ENCODE results near the gene NCAPG2. TPM values are rescaled to one million over a fixed set of nuclear protein-coding genes. Genes with fewer than 3 reads are reported as not detected.

NCAPG2 gene
- total and polyA plus RNA-seq, 2 of the 13 experiments (the other 11 are each of a cell fraction or from before 2014, with no cell fraction given): 15.1 to 30.7 TPM

- TF ChIP-seq ZNF687 (CRISPR knock-in tag; IDR thresholded peaks at IDR 0.05) (peak; percentile 76), NR2F1 (CRISPR knock-in tag; IDR thresholded peaks at IDR 0.05) (no peak), PATZ1 (CRISPR knock-in tag; IDR thresholded peaks at IDR 0.05) (peak; percentile 83), ZNF468 (CRISPR knock-in tag; IDR thresholded peaks at IDR 0.05) (no peak), ZNF557 (CRISPR knock-in tag; IDR thresholded peaks at IDR 0.05) (no peak), ZNF350 (CRISPR knock-in tag; IDR thresholded peaks at IDR 0.05; ENCODE audit: borderline replicate concordance, low read depth) (peak; percentile 50; the same call in 1 of the 2 replicates), PRDM15 (CRISPR knock-in tag; IDR thresholded peaks at IDR 0.05) (peak; percentile 19; the same call in 1 of the 2 replicates), HMGA1 (CRISPR knock-in tag; conservative IDR thresholded peaks at IDR 0.05) (no peak), FOXP1 (IDR thresholded peaks at IDR 0.05) (no peak), FOXP1 (CRISPR knock-in tag; IDR thresholded peaks at IDR 0.05) (0 out of 2 replicates have a peak, but pooled peaks have one; percentile 55), ZFP36L2 (CRISPR knock-in tag; IDR thresholded peaks at IDR 0.05) (no peak), RBM22 (optimal IDR thresholded peaks at IDR 0.05; ENCODE audit: low read length) (no peak), GABPB1 (CRISPR knock-in tag; IDR thresholded peaks at IDR 0.05) (no peak), GPN1 (CRISPR knock-in tag; IDR thresholded peaks at IDR 0.05; ENCODE audit: borderline replicate concordance) (no peak), MIER3 (CRISPR knock-in tag; IDR thresholded peaks at IDR 0.05; ENCODE audit: borderline replicate concordance) (0 out of 2 replicates have a peak, but pooled peaks have one; percentile 34), STAG1 (CRISPR knock-in tag; IDR thresholded peaks at IDR 0.05) (peak; percentile 63), ZFX (CRISPR knock-in tag; IDR thresholded peaks at IDR 0.05; ENCODE audit: low read depth) (0 out of 2 replicates have a peak, but pooled peaks have one; percentile 22), HIVEP1 (CRISPR knock-in tag; IDR thresholded peaks at IDR 0.05) (no peak)
Measured at GRCh38 chr7:158646766-158647474, 57.7 kb downstream of the NCAPG2 start (continued).

Data from HepG2 (cell line).